Inferior parietal cortex (tissue), 1 donor: ENCODE data around the gene PDLIM4.
A peak's percentile ranks its signal among the peaks of the same experiment; 100 is the strongest.

ENCODE experiments used
- DNase-seq: peaks from one replicate; pipeline ENCODE4 v3.0.0-alpha.2; 2016; ENCODE audit errors: extremely low spot score

PDLIM4 gene

DNA sequence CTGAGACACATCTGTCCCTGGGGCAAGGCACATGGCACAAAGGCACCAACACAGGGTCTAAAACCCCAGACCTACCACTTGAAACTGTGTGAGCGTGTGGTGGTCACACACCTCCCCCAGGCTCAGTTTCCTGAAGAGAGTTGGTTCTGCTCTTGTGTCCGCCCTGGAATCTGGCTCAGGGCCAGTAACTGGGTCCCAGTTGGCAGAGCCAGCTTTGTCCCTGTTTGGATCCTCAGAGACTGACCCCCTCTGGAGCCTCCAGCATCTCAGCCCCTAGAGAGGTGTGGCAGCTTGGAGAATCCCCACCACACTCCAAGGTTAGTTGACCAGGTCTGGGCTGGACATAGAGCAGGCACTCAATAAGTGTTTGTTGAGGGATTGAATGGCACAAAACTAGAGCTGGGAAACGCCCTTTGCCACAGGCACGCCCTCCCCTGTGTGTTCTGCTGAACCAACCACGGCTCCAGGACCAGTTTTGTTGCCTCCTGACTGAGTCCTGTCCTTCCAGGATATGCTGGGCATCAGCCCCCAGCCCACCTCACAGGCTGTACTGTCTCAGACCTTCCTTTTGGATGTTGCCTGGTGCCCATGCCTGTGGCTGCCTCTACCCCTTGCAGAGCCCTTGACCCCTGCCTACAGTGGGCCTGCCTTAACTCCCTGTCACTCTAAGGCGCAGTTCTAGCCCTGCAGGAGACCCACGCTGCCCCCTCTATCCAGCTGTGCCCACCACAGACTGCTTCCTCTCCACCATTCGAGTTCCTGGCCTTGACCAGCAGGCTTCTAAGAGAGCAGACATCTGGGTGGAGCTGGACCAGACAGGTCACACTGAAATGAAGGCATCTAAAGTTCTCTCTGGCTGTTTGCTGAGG, 3.8 kb upstream of the PDLIM4 start:
- DNase-seq = no peak

DNA sequence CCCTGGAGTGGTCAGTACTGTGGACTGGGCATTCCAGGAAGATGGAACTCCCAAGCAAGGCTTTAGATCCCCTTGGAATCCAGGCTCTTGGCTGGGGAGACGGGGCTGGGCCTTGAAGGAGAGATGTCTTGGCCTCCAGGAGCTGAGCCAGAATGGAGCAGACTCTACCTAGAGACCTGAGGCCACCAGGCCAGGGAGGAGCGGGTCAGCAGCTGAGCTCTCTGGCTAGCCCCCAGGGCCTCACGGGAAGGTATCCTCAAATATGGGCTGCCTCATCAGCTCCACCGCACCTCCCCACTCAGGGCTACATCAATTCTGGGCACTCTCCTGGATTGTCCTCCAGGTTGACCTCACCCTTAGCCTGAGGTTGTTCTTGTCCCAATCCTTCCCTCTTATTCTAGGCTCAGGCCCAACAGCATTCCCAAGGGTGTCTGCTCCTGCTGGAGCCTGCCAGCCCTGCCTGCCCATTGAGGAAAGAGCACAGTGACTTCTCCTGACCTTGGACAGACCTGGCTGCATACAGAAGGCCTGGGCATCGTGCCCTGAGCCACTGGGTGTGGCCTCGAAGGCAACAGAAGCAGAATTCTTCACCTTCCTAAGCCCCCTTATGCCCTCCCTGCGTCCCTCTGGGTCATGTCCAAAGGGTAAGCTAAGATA, 3.0 kb upstream of the PDLIM4 start:
- no peak for DNase-seq

DNA sequence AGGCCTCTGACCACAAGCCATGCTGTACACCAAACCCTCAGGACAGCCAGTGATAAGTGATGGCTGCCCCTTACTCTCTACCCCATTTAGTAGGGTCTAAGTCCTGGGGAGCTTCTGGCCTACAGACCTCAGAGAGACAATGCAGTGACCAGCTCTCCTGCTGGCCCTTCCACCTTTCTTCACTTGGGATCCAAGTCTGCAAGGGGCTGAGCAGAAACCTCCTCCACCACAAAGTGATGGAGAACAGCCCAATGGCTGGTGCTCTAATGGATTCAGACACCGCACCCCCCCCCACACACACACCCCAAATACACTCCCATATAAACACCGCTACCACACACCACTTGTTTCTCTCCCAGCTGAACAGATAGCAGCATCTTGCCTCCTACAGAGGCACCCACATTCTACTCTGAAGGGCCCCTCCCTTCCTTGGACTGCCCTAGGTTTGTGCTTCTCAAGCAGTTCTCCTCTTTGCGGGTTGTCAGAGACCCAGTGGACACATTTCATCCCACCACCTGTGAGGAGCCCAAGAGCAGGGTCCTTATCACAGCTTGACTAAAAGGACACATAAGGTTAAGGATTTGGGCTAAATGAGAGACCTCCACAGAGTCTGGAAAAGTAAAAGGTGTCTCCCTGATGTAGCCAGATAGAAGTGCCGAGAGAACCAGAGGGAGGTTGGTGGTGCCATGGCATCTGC, 1.3 kb upstream of the PDLIM4 start:
- DNase-seq = no peak

DNA sequence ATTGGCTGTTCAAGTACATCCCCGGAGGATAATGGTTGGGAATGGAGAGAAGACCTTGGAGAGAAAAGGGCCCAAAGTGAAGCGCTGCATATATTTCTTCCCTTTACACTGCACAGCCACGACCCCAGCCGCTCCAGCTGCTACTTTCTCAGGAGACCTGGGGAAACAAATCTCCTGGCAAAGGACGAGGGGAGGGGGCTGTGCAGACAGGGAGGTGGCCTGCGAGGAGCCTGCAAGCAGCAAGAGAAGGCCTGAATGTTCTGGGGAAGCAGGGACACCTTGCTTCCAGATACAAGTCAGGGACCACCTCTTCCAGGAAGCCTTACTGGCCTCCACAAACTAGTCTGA, 739 bp upstream of the PDLIM4 start:
- no peak for DNase-seq

DNA sequence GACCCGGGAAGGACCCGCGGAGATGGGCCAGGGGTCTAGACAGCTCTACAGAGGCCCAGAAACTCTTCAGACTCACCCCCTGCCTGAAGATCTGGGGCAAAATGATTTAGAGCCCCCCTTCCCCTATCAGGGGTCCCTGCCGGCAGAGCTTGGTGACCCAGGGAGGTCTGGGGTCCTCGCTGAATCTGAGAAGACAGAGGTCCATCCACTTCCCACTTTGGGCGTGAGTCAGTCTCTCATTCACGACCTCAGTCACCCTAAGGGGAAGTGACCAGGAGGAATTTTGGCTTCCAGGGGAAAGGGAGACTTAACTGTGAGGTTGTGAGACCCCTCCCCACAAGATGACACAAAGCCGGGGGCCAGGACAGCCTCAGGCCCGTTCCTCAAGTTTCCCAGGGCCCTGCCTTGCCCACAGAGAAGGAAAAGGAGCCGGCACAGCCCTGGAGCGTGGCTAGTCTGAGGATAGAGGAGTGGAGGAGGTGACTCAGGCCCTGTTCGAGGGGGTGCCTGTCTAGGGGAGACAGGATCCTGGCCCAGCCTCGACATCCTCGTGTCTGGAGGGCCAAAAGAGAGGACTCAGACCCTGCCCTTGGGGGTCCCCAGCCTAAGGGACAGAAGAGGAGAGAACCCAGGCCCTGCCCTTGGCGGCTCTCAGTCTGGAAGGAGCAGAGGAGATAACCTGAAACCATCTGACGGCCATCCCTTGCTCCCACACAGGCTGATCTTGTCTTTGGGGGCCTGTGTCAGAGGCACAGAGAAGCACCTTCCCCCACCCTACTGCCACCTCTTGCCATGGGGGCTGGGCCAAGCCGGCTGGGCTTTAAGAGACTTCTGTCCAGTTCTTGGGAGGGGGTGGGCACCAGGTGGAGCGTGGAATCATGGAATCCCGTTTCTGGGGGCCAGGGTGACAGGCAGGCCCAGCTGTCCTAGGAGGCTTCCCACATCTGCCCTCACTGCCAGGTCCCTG, 889 bp downstream of the PDLIM4 start:
- no peak for DNase-seq

DNA sequence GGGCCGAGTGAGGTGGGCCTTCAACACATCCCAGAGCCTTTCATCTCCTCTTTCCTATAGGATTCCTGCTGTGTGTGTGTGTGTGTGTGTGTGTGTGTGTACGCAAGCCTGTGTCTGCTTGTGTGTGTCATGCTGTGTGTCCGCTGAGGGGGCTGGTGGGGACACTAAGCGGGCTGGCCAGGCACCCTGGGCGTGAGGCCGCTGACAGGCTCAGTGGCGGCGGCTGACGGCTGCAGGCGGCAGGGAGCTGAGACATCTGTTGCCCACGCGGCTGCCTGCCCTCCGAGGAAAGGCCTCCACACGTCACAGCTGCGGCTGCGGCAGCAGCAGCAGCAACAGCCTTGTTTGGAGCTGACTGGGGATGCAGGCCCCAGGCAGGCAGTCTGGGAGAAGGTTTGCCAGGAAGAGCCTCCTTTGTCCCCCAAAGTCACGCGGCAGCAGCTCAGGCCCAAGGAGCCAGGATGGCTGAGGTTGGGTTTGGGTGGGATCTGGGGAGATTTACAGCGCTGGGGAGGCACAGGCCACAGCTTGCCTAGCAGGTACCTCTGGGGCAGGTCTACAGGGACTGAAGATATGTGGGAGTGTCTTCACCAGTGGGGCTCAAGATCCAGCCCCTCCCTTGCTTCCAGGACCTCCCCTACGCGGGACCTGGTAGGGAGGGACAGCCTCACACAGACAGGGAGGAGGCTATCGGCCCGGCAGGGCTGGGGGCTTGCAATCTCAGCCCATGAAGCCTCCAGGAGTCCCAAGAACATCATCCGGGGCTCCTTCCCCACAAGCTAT, 1.8 kb downstream of the PDLIM4 start:
- DNase-seq = peak; percentile 27

DNA sequence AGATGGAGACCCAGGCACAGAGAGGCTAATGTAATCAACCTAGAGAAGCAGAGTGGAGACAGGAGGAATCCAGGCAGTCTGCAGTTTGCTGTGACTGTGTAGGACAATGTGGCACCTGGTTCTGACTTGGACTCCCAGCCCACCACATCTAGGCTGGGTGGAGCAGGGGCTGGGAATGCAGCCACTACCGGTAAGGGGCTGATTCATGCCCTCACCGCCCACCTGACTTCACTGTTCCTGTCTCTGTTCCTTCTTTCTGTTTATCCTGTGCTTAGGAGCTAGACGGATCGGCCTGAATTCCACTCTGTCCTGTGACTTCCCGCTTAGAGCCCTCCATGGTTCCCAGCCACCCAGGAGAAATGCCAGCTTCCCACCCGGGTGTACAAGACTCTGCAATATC, 2.6 kb downstream of the PDLIM4 start:
- peak; percentile 19 for DNase-seq

DNA sequence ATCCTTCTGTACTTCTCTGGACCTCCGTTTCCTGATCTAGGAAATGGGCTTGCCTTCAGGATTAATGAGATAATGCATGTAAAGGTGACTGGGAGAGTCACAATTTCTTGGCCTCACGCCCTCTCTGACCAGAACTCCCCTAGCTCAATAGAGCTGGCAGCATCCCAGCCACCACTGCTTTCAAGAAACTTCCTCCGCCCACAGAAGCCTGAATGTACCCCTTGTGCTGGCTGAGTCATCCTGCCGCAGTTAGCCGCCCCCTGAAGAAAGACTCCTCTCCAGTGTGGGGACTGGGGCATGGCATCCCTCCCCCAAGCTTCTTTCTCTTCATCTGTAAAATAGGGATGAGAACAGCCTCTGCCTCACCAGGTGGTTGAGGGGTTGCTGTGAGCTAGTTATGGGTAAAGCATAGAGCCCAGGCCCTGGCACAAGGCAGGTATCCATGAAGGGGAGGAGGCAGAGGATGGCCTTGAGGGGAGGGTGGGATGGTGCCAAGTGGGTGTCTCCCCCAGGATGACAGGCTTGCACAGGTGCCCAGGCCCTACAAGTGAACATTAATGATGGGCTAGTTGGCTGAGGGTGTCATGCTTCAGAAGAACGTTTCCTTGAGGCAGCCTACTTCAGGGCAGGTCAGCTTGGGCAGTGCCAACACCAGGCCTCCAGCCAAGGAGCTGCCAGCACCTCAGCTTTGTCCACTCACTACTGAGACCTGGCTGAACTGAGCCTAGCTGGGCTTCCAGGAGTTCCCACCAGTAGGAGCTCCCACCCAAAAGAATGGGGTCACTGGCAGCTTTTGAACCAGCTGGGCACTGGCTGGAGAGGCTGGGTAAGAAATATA, 3.4 kb downstream of the PDLIM4 start:
- peak; percentile 54 for DNase-seq

DNA sequence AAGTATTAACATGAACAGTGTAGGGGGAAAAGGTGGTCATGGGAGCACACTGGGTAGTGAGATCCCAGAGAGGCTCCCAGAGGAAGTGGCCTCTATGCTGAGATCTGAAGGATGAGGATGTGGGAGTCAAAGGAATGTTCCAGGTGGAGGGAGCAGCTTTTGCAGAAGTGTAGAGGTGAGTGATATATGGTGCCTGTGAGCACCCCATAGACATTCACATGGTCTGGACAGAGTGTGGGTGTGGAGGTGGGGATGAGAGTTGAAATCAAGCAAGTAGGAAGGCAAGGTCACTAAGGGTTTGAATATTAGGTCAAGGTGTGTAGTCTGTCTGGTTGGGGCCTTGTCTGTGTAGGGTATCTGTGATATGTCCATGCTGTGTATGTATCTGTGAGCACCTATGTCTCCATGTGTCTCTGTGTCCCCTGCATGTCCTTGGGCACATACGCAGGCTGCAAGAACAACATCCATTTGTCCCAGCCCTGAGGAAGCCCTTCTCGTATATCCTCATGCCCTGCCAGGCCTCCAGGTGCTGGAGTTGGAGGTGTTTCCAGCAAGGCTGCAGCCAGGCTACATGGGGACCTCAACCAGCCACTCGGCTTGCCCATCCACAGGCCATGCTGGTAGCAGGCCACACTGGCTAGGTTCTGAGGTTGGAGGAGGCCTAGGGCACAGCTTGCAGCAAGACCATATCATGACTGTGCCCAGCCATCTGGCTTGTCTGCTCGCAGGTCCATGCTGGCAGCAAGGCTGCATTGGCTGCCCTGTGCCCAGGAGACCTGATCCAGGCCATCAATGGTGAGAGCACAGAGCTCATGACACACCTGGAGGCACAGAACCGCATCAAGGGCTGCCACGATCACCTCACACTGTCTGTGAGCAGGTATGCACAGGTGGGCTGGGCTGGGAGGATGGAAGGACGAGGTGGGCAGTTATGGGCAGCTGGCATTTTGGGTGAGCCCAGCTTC, 4.7 kb downstream of the PDLIM4 start:
- no peak for DNase-seq

DNA sequence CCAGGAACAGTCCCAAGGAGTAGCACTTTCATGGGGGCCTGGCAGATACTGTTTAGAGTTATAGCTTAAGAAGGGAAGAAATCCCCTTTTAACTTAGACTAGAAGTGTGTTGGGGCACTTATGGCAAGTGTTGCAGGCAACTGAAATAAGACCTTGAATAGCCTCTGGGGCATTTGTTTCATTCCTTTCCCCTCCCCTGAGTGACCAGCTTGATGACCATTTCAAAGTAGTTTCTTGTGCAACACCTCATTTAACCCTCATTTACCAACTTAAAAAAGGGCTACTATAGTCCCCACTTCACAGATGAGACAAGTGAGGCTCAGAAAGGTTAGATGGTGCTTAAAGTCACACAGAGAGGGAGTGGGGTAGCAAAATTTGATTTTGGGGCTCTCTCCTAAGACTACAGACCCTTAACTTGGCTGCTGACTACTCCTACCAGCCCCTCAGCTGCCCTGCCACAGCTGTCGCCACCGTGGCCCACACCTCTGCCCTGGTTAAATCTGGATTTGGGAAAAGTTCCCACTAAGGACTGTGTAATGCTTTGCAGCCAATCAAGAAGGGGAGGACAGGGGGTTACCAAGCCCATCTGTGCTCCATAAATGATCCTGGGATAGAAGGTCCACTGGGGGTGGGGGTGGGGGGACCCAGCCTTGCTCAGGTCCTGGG, 5.5 kb downstream of the PDLIM4 start:
- no peak for DNase-seq

DNA sequence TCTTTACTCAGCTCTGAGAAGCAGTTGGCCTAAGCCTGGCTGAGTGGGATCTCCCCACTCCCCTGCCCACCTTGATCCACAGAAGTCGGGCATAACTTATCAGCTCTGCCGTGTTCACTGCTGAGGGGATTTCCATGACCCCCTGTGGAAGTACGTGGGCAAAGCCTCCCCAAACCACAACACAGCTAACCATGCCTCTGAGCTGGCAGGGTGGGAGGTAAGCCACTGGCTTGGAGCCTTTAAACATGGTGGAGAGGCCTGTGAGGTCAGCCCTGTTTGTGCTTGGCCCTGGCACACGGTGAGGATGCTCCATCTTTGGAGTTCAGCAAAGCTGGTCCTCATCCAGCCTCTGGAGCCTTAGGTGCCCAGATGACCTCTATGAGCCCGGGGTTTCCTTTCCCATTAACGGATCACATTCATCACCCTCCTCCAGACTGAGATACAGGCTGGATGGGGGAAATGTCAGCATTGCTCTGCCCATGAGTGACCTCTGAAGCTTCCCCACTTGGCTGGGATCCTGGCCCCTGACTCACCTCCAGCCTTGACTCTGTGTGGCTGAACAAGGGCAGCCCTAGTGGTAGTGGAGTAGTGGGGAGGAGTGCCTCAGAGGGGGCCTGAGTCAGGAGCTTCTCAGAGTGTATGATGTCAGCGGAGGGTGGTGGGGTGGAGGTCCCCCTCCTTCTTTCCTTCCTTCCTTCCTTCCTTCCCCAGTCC, 6.2 kb downstream of the PDLIM4 start:
- DNase-seq = no peak

DNA sequence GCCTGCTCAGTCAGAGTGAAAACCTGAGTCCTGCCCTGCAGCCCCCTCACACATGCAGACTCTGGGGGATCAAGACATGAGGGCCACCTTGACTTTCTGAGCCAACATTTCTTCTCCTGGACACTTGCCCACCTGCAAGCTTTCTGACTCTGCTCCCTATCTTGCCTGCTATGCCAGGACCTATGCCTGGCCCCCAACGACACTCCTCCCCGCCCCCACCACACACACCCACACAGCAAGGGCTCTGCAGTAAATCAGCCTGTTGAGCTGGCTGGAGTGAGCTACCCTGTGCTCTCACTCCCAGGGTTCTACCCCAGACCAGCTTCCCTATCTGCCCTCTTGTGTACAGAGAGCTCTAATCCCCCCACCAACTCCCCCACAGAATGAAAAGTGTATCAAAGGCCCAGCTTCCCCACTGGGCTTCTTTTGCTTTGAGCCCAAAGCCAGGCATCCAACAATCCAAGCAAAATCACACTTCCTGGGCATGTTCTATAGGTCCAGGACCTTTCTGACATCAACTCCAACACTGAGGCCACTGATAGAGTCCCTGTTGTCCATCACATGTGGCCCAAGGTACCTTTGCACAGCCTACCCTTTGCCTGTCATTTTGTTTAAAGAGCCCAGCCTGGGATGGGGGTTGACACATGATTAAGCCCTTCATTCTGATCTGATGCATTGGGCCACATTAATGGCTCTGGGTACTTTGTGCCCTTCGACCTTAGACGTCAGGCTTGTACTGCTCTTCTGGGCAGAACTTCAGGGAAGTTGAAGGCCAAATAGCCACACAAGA, 7.2 kb downstream of the PDLIM4 start:
- no peak for DNase-seq

DNA sequence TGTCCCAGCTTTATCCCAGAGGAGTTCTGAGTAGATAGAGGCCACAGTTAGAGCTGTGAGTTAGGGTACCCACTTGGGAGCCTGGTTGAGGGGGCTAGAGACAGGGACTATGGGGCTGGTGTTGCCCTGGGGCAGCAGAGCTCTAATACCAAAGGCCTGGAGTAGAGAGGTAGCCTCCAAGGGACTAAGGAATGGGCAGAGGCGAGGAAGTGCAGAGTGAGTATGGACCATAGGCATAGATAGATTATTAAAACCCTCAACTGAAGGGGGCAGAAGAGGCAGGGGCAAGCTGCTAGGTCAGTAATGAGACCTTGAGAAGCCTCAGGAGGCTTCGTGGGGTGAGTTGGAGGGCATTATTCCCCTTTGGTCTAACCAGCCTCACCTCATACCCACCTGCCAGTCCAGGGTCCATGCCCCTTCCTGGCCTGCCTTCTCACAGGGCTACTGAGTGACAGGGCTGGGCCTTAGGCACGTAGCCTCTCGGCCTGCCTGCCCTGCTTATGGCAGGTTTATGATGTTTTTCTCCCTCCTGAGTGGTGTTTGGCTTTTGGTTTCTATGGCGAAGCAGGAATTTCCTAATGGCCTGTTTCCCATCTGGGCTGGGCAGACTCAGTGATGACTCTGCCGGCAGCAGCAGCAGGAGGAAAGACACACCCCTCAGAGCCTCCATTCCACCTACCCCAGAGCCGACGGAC, 8.0 kb downstream of the PDLIM4 start:
- no peak for DNase-seq

DNA sequence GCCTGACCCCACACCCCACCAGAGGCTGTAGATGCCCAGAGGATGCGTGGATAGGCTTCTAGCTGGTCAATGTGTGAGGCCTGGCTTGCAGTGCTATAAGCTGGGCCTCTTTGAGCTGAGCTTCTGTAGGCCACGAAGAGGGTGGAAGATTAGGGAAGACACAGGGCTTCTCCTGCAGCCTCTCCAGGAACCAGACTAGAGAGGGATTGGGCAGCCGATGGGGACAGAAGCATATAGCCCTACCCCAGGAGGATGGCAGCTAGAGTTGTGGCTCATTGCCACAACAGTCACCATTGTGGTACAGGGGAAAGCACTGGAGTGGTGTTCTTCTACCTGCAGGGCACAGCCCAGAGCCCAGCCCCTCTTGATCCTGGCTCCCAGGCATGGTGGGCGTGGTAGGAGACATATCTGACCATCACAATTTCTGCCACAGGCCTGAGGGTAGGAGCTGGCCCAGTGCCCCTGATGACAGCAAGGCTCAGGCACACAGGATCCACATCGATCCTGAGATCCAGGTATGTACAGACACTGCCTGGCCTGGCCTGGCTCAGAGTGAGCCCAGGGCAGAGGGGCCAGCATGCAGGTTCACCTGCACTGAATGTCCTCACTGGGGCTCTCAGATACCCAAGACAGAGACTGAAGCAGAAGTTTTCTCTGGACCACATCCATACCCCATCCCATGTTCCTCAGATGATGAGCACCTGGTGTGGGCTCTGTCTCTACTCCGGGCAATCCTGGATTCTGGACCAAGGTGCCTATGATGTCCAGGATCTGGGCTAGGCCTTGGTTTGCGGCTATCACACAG, 8.7 kb downstream of the PDLIM4 start:
- no peak for DNase-seq

DNA sequence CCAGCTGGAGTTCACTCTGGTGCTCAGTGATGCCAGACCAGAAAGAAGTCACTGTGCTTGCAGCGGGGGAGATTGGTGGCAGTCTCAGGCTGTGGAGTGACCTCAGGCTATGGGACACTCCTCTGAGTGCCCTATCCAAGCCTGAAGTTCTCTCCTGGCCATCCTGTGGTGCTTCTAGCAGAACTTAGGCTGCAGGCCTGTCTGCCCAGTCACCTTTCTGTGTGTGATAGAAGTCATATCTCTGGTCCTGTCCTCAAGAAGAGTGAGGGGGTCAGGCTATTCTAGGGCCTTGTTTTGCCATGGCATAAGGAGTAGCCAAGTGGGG, 9.3 kb downstream of the PDLIM4 start:
- no peak for DNase-seq
